GM20000 (cell line): ENCODE data around the gene ANAPC4.
A peak's percentile ranks its signal among the peaks of the same experiment; 100 is the strongest.

Experiments used
- DNase-seq: peaks from one replicate; pipeline ENCODE4 v3.0.0; 2012; ENCODE audit warnings: low spot score
- CTCF ChIP-seq: IDR thresholded peaks from 2 replicates; pipeline ENCODE4 v1.5.1; 2012; ENCODE audit warnings: mild to moderate bottlenecking, control low read depth; ENCODE audit errors: extremely low read depth, missing control alignments

Gene ANAPC4

GRCh38 chr4:25439918-25440477 lies 62.9 kb downstream of the ANAPC4 start:
- TF ChIP-seq CTCF = peak; percentile 68
- peak; percentile 70 for DNase-seq

GRCh38 chr4:25440478-25441030 lies 63.5 kb downstream of the ANAPC4 start:
- no peak for DNase-seq
- TF ChIP-seq CTCF = no peak

- peak; percentile 52 for TF ChIP-seq CTCF
- DNase-seq = peak; percentile 33
Observed at GRCh38 chr4:25441519-25442117, 64.6 kb downstream of the ANAPC4 start.

GRCh38 chr4:25442863-25443307 lies 65.8 kb downstream of the ANAPC4 start:
- no peak for DNase-seq
- no peak for TF ChIP-seq CTCF

- DNase-seq = no peak
- no peak for TF ChIP-seq CTCF
Observed at GRCh38 chr4:25443851-25444250, 66.8 kb downstream of the ANAPC4 start.

GRCh38 chr4:25446611-25447010 lies 69.5 kb downstream of the ANAPC4 start:
- no peak for TF ChIP-seq CTCF
- no peak for DNase-seq

GRCh38 chr4:25448379-25449109 lies 71.5 kb downstream of the ANAPC4 start:
- no peak for TF ChIP-seq CTCF
- DNase-seq = no peak
